A673 (cell line): Measurements from ENCODE around the gene AMZ1. TPM values are rescaled to one million over a fixed set of nuclear protein-coding genes. Genes with fewer than 3 reads are reported as not detected.

Experiments used
- BruUV-seq: library from RNA; stranded (reverse); fragments of 400-500 nt; replicated peaks from 2 replicates; lab custom pipeline; 2021; lab: Mats Ljungman, UMichigan
- CTCF ChIA-PET: fragments of 300-600 bp; sonication (Branson Sonifier 250); formaldehyde crosslinking; loops from one replicate; lab custom pipeline; 2022; ENCODE audit warnings: antibody characterized with exemption; lab: Charles Lee
- POLR2A ChIA-PET: fragments of 300-600 bp; sonication (Branson Sonifier 250); formaldehyde crosslinking; loops from one replicate; lab custom pipeline; 2022; ENCODE audit warnings: antibody characterized with exemption; ENCODE audit not compliant: low non-redundant PET; lab: Charles Lee
- DNase-seq: peaks from one replicate; pipeline ENCODE4 v3.0.0-alpha.2; 2015; ENCODE audit warnings: low spot score
- H3K27ac ChIP-seq: fragments of 200-600 bp; sonication (generic); 2 replicates; pipeline ENCODE4 v1.5.1; 2016; ENCODE audit warnings: mixed run types, low read depth, mild to moderate bottlenecking, mixed read lengths, antibody characterized with exemption, low read length; ENCODE audit not compliant: poor library complexity, severe bottlenecking
- H3K27me3 ChIP-seq: fragments of 200-600 bp; sonication (generic); replicated peaks from 2 replicates; pipeline ENCODE4 v1.6.1; 2017; ENCODE audit warnings: mixed run types, low read depth, mild to moderate bottlenecking, mixed read lengths, antibody characterized with exemption, low read length; ENCODE audit not compliant: insufficient read depth, poor library complexity
- H3K36me3 ChIP-seq: fragments of 200-600 bp; sonication (generic); 2 replicates; pipeline ENCODE4 v1.6.1; 2016; ENCODE audit warnings: mixed run types, mild to moderate bottlenecking, mixed read lengths, antibody characterized with exemption, low read length; ENCODE audit not compliant: insufficient read depth, poor library complexity, severe bottlenecking
- H3K4me1 ChIP-seq: fragments of 200-600 bp; sonication (generic); 2 replicates; pipeline ENCODE4 v1.6.1; 2017; ENCODE audit warnings: mixed run types, mild to moderate bottlenecking, mixed read lengths, antibody characterized with exemption, low read length; ENCODE audit not compliant: insufficient read depth, poor library complexity, severe bottlenecking
- H3K4me3 ChIP-seq: fragments of 200-600 bp; sonication (generic); 2 replicates; pipeline ENCODE4 v1.5.1; 2016; ENCODE audit warnings: low read depth, mixed run types, mild to moderate bottlenecking, mixed read lengths, low read length; ENCODE audit not compliant: poor library complexity, severe bottlenecking
- H3K9me3 ChIP-seq: fragments of 200-600 bp; sonication (generic); 2 replicates; pipeline ENCODE4 v1.6.1; 2016; ENCODE audit warnings: mixed run types, low read depth, mild to moderate bottlenecking, mixed read lengths, antibody characterized with exemption, low read length; ENCODE audit not compliant: poor library complexity, severe bottlenecking
- EZH2 ChIP-seq: fragments of 200-600 bp; sonication (generic); IDR thresholded peaks from 2 replicates; pipeline ENCODE4 v1.6.1; 2017; ENCODE audit warnings: borderline replicate concordance, low read depth, mild to moderate bottlenecking, mixed read lengths, antibody characterized with exemption, low read length; ENCODE audit not compliant: poor library complexity, severe bottlenecking
- intact Hi-C: fragments of 100-400 bp; cut with micrococcal nuclease; formaldehyde crosslinking; loops from one replicate; pipeline ENCODE4 v1.10.0; 2022; ENCODE audit not compliant: unreplicated experiment
- total RNA-seq: library from RNA; stranded (reverse); gene quantifications from 2 replicates; pipeline ENCODE4 v1.2.3, GENCODE V29; 2021
- TF ChIP-seq, protein P1 (sequence below): fragments of 300-800, 200-600 bp; sonication (generic); conservative IDR thresholded peaks from 2 replicates; pipeline ENCODE4 v1.5.1; 2017; ENCODE audit warnings: low read depth, mild to moderate bottlenecking, antibody characterized with exemption, low read length, moderate library complexity, mixed read lengths

The AMZ1 gene
- total RNA-seq, 1 experiment from 2014 or later, result not detected

DNA sequence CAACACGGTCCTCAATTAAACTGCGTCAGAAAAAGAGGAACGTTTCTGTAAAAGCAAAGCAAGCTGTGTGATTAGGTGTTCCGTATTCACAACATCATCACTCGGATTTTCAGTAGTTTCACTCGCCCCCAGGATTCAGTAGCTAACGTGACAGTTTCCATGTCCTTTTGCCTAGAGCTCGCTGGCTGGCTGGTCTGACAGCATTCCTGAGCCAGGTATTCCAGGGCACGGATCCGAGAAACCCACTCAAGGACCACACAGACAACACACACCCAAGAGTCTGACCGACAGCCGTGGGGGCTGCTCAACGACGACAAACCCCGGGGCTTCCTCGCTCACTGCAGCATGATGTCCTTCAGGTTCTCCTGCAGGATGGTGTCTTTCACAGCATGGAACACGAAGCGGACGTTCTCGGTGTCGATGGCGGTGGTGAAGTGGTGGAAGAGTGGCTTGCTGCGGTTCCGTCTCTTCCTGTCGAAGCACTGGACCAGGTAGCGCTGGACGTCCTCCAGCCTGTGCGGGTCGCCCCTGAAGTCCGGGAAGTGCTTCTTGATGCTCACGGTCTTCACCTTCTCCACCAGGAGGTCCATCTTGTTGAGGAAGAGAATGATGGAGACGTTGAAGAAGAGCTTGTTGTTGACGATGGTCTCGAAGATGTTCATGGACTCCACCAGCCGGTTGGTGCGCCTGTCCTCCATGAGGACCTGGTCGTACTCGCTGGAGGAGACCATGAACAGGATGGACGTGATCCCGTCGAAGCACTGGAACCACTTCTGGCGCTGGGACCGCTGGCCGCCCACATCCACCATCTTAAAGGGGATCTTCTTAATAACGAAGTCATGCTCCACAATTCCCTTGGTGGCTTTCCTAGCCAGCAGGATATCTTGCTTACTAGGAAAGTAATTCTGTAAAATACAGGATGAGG, 43.1 kb downstream of the AMZ1 start:
- no peak for DNase-seq
- no peaks in the 10 kb centered on the region for H3K27me3 ChIP-seq
- peaks cover 9% of the 10 kb centered on the region for H3K4me1 ChIP-seq
- ChIA-PET POLR2A (no interaction called here), CTCF (no interaction called here)
- TSS peak; percentile 13 for BruUV-seq
- H3K9me3 ChIP-seq, result no peaks in the 10 kb centered on the region
- no peak overlapping the region for H3K27ac ChIP-seq
- intact Hi-C loops, result no loop called here
- TF ChIP-seq, protein P1, sequence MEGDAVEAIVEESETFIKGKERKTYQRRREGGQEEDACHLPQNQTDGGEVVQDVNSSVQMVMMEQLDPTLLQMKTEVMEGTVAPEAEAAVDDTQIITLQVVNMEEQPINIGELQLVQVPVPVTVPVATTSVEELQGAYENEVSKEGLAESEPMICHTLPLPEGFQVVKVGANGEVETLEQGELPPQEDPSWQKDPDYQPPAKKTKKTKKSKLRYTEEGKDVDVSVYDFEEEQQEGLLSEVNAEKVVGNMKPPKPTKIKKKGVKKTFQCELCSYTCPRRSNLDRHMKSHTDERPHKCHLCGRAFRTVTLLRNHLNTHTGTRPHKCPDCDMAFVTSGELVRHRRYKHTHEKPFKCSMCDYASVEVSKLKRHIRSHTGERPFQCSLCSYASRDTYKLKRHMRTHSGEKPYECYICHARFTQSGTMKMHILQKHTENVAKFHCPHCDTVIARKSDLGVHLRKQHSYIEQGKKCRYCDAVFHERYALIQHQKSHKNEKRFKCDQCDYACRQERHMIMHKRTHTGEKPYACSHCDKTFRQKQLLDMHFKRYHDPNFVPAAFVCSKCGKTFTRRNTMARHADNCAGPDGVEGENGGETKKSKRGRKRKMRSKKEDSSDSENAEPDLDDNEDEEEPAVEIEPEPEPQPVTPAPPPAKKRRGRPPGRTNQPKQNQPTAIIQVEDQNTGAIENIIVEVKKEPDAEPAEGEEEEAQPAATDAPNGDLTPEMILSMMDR, result no peak
- no peak for TF ChIP-seq EZH2
- no peak overlapping the region for H3K4me3 ChIP-seq
- H3K36me3 ChIP-seq, result no peaks in the 10 kb centered on the region

DNA sequence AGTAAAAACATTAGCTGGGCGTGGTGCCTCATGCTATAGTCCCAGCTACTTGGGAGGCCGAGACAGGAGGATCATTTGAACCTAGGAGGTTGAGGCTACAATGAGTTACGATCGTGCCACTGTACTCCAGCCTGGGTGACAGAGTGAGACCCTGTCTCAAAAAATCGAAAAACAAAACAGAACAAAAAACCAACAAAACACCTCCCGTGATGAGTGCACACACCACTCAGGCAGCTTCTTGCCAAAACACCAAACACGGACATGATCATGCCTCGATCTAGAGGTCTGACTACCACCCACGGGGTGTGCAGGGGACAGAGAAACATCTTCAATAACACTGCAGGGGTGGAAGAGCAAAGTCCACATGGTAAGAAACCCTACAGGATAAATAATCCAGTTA, 44.4 kb downstream of the AMZ1 start:
- TF ChIP-seq EZH2, result no peak
- TF ChIP-seq, protein P1, result no peak
- Histone ChIP-seq H3K27me3 (no peaks in the 10 kb centered on the region), H3K4me1 (peaks cover 9% of the 10 kb centered on the region), H3K36me3 (no peaks in the 10 kb centered on the region), H3K4me3 (no peak overlapping the region), H3K27ac (no peak overlapping the region), H3K9me3 (no peaks in the 10 kb centered on the region)
- ChIA-PET CTCF (no interaction called here), POLR2A (no interaction called here)
- no peak for DNase-seq
- intact Hi-C loops, result no loop called here
- BruUV-seq, result no TSS peak

DNA sequence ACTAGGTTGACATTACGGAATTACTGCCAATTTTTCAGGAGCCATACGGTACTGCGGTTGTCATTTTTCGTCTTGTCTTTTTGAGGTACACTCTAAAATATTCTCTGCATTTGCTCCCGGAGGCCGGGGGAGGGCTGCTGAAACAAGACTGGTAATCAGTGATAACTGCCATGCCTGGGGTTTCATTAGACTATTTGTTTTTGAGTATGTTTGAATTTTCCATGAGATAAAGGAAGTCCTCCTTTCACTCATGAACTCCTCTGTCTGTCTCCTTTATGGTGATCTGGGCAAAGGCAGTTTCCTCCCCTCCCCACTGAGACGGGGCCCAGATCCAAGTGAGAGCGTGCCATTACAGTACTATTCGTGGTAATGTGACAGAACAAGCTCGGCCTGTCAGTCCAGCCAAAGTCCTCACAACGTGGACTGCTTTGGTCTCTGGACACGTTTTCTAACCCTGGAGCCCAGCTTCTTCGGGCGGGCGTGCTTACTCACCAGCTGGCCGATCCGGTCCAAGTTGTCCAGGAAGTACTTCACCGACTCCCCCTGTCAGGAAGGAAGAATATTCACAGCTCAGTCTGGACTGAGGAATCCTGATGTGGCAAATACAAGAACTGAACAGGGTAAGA, 45.1 kb downstream of the AMZ1 start:
- peak overlapping the region; percentile 35 for H3K27ac ChIP-seq
- CTCF ChIA-PET, result no interaction called here
- POLR2A ChIA-PET, result no interaction called here

More for the DNA sequence above, 45.1 kb downstream of the AMZ1 start:
- DNase-seq, result no peak
- no peak for TF ChIP-seq EZH2
- TF ChIP-seq, protein P1, result no peak
- no peaks in the 10 kb centered on the region for H3K9me3 ChIP-seq
- H3K36me3 ChIP-seq, result no peaks in the 10 kb centered on the region
- intact Hi-C loops, result no loop called here
- H3K4me1 ChIP-seq, result peaks cover 9% of the 10 kb centered on the region
- no TSS peak for BruUV-seq
- H3K27me3 ChIP-seq, result no peaks in the 10 kb centered on the region
- no peak overlapping the region for H3K4me3 ChIP-seq
